Measurements from ENCODE around the gene MYH13. TPM values are rescaled to one million over a fixed set of nuclear protein-coding genes. Genes with fewer than 3 reads are reported as not detected.

MYH13 gene
- total RNA-seq, 2 experiments from 2014 or later = not detected

DNA sequence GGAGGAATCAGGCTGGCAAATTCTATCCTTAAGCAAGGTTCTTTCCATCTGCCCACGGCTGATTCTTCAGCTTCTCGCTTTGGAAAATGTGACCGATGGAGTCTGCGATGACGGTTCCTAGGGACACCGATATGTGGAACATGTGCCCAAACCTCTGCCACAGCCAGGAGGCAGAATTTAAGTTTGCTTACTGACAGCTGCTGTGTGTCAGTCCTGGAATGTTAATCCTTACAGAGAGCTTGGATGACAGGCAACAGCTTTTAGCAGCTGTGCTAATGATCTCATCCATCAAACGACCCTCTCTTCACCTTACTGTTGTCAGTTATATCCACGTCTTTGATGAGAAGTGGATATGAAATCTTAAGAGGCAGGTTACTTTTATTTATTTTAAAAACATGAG, 11.4 kb upstream of the MYH13 start:
- no peaks in the 10 kb centered on the region for H3K9me2 ChIP-seq (ENCODE audit: insufficient read depth, low read length)
- H3K27ac ChIP-seq (ENCODE audit: low read depth, low read length, poor library complexity, severe bottlenecking) = no peak overlapping the region
- ChIA-PET POLR2A (no interaction called here), CTCF (ENCODE audit: unreplicated experiment) (no interaction called here)
- no peaks in the 10 kb centered on the region for H3K9me3 ChIP-seq (ENCODE audit: low read length)
- no peaks in the 10 kb centered on the region for H3K4me1 ChIP-seq (ENCODE audit: insufficient read depth, low read length, poor library complexity, severe bottlenecking)
- no peak overlapping the region for H3K4me3 ChIP-seq (ENCODE audit: low read depth, low read length, poor library complexity, severe bottlenecking)
- H3K79me2 ChIP-seq (ENCODE audit: insufficient read depth, low read depth, low read length) = no peaks in the 10 kb centered on the region
- no peaks in the 10 kb centered on the region for H3K36me3 ChIP-seq (ENCODE audit: insufficient read depth, low read length)
- TF ChIP-seq EZH2phosphoT487 (IDR thresholded peaks at IDR 0.05; ENCODE audit: borderline replicate concordance, low read depth, low read length) = no peak
- no TSS peak for BruUV-seq (replicated peaks)
- no peak overlapping the region for H3K4me2 ChIP-seq (ENCODE audit: low read length)
- intact Hi-C loops (cut with micrococcal nuclease; ENCODE audit: unreplicated experiment) = no loop called here
- H2AFZ ChIP-seq (ENCODE audit: low read length) = no peak overlapping the region
- no peak for DNase-seq (ENCODE audit: low spot score)
- H4K20me1 ChIP-seq (ENCODE audit: insufficient read depth, low read length) = no peaks in the 10 kb centered on the region

DNA sequence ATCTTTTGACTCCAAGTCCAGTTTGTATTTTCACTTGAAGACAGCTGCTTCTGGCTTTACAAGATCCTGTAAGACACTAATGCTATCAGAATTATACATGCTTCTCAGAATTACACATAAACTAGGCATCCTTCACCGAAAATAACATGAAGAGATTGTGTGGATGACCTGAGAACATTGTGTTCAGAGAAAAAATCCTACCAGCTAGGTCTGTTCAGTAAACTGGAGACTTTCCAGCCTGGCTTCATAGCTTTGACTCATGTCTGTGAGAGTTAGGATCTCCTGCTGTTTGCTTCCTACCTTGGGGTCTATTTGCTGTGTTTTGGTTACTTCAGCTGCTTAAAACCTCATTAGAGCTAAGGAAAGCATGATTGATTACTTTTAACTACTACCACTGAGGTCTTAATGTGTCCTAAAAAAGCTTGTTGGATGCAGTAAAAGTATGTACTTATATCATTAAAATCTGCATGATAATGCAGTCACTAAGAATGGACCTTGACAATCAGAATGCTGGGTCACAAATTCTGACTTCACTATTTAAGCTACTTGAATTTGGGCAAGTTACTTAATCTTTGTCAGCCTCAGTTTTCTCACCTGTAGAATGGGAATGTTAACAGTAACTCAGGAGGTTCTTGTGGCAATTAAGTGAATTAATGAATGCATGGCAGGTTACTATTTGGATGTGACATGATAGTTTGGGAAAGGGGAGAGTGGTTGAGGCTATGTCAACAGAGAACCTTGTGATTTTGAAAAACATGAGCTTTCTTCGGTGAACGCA, 8.0 kb upstream of the MYH13 start:
- no peak overlapping the region for H3K4me3 ChIP-seq (ENCODE audit: low read depth, low read length, poor library complexity, severe bottlenecking)
- no peaks in the 10 kb centered on the region for H3K4me1 ChIP-seq (ENCODE audit: insufficient read depth, low read length, poor library complexity, severe bottlenecking)
- H3K36me3 ChIP-seq (ENCODE audit: insufficient read depth, low read length) = no peaks in the 10 kb centered on the region
- no peaks in the 10 kb centered on the region for H4K20me1 ChIP-seq (ENCODE audit: insufficient read depth, low read length)
- TF ChIP-seq, protein P1, sequence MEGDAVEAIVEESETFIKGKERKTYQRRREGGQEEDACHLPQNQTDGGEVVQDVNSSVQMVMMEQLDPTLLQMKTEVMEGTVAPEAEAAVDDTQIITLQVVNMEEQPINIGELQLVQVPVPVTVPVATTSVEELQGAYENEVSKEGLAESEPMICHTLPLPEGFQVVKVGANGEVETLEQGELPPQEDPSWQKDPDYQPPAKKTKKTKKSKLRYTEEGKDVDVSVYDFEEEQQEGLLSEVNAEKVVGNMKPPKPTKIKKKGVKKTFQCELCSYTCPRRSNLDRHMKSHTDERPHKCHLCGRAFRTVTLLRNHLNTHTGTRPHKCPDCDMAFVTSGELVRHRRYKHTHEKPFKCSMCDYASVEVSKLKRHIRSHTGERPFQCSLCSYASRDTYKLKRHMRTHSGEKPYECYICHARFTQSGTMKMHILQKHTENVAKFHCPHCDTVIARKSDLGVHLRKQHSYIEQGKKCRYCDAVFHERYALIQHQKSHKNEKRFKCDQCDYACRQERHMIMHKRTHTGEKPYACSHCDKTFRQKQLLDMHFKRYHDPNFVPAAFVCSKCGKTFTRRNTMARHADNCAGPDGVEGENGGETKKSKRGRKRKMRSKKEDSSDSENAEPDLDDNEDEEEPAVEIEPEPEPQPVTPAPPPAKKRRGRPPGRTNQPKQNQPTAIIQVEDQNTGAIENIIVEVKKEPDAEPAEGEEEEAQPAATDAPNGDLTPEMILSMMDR (conservative IDR thresholded peaks at IDR 0.05; ENCODE audit: low read length) = no peak
- TF ChIP-seq EZH2phosphoT487 (IDR thresholded peaks at IDR 0.05; ENCODE audit: borderline replicate concordance, low read depth, low read length) = no peak
- no peak overlapping the region for H3K27ac ChIP-seq (ENCODE audit: low read depth, low read length, poor library complexity, severe bottlenecking)
- ChIA-PET POLR2A (no interaction called here), CTCF (ENCODE audit: unreplicated experiment) (no interaction called here)
- no peak overlapping the region for H3K4me2 ChIP-seq (ENCODE audit: low read length)
- no TSS peak for BruUV-seq (replicated peaks)
- no peaks in the 10 kb centered on the region for H3K9me3 ChIP-seq (ENCODE audit: low read length)
- H3K79me2 ChIP-seq (ENCODE audit: insufficient read depth, low read depth, low read length) = no peaks in the 10 kb centered on the region
- H2AFZ ChIP-seq (ENCODE audit: low read length) = no peak overlapping the region
- intact Hi-C loops (cut with micrococcal nuclease; ENCODE audit: unreplicated experiment) = no loop called here
- no peak for DNase-seq (ENCODE audit: low spot score)
- no peaks in the 10 kb centered on the region for H3K9me2 ChIP-seq (ENCODE audit: insufficient read depth, low read length)

DNA sequence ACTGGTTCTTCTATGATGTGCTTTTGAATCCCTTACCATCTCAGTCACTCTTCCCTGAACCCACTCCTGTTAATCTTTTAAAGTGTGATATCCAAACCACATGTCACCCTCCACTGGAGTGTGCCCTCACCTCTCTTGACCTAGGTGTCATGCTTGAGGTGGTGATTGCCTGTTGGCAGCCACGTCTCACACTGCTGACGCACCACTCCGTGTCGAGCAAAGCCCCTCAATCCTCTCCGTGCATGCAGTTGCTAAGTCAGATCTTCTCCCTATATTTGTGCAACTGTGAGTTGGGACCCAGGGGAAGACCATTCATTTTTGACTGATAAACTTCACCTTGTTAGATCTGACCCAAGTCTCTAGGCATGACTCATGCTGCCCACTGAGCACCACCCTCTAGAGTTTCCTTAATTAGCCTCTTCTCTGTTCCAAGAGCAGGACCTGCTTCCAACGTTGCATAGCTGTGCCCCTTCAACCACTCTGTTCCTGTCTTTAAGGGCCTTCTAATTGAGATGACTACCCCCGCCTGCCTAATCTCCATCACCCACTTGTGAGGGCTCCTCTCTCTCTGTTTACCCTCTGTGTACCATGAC, 2.7 kb downstream of the MYH13 start:
- H3K4me1 ChIP-seq (ENCODE audit: insufficient read depth, low read length, poor library complexity, severe bottlenecking) = no peaks in the 10 kb centered on the region
- no peaks in the 10 kb centered on the region for H4K20me1 ChIP-seq (ENCODE audit: insufficient read depth, low read length)
- H3K4me3 ChIP-seq (ENCODE audit: low read depth, low read length, poor library complexity, severe bottlenecking) = no peak overlapping the region
- no peak for DNase-seq (ENCODE audit: low spot score)
- intact Hi-C loops (cut with micrococcal nuclease; ENCODE audit: unreplicated experiment) = no loop called here
- H3K27ac ChIP-seq (ENCODE audit: low read depth, low read length, poor library complexity, severe bottlenecking) = no peak overlapping the region
- H3K79me2 ChIP-seq (ENCODE audit: insufficient read depth, low read depth, low read length) = no peaks in the 10 kb centered on the region
- POLR2A ChIA-PET = no interaction called here
- H3K36me3 ChIP-seq (ENCODE audit: insufficient read depth, low read length) = no peaks in the 10 kb centered on the region
- TF ChIP-seq, protein P1 (conservative IDR thresholded peaks at IDR 0.05; ENCODE audit: low read length) = no peak
- no peak for TF ChIP-seq EZH2phosphoT487 (IDR thresholded peaks at IDR 0.05; ENCODE audit: borderline replicate concordance, low read depth, low read length)
- no peak overlapping the region for H2AFZ ChIP-seq (ENCODE audit: low read length)
- H3K9me3 ChIP-seq (ENCODE audit: low read length) = no peaks in the 10 kb centered on the region
- no peaks in the 10 kb centered on the region for H3K9me2 ChIP-seq (ENCODE audit: insufficient read depth, low read length)
- H3K4me2 ChIP-seq (ENCODE audit: low read length) = no peak overlapping the region
- BruUV-seq (replicated peaks) = no TSS peak
- CTCF ChIA-PET (ENCODE audit: unreplicated experiment) = no interaction called here
